Esophagus muscularis mucosa (tissue), 4 donors: ENCODE measurements around the gene UTP18. TPM values are rescaled to one million over a fixed set of nuclear protein-coding genes. Genes with fewer than 3 reads are reported as not detected.
A peak's percentile ranks its signal among the peaks of the same experiment; 100 is the strongest.
"Not testable (repeated sequence)": the region's sequence is repeated elsewhere in the genome, so short reads cannot be mapped to it uniquely, and the experiment has no call there.

ENCODE experiments used
- DNase-seq: peaks from one replicate; pipeline ENCODE4 v3.0.0-alpha.2; 2017; ENCODE audit errors: extremely low spot score
- H3K27ac ChIP-seq, 4 donors: fragments of 200-600 bp; sonication (generic); replicated peaks in 1 of 4; 1 replicate in 3 of 4; 2 replicates in 1 of 4; pipeline ENCODE4 v1.5.1; 2016 to 2019; ENCODE audit warnings: mild to moderate bottlenecking in 1 of 4
- H3K27me3 ChIP-seq, 4 donors: fragments of 200-600 bp; sonication (generic); one replicate each; pipeline versions ENCODE4 v1.5.1 to v1.6.0; 2016 to 2019
- H3K36me3 ChIP-seq, 4 donors: fragments of 200-600 bp; sonication (generic); one replicate each; pipeline ENCODE4 v1.5.1; 2016 to 2019
- H3K4me1 ChIP-seq, 4 donors: fragments of 200-600 bp; sonication (generic); one replicate each; pipeline ENCODE4 v1.5.1; 2016 to 2019
- H3K4me3 ChIP-seq, 4 donors: fragments of 200-600 bp; sonication (generic); 1 replicate in 2 of 4; 2 replicates in 2 of 4; pipeline ENCODE4 v1.5.1; 2016 to 2019; ENCODE audit warnings: mild to moderate bottlenecking in 4 of 4, moderate library complexity in 1 of 4
- H3K9me3 ChIP-seq, 4 donors: fragments of 200-600 bp; sonication (generic); 1 replicate in 3 of 4; 2 replicates in 1 of 4; pipeline ENCODE4 v1.5.1; 2016 to 2019
- CTCF ChIP-seq, 3 experiments: fragments of 200-600 bp in 2 of 3; fragments of 450-650 bp in 1 of 3; sonication (generic) in 2 of 3; IDR thresholded peaks; one replicate each; pipeline ENCODE4 v1.5.1; 2017 to 2019; ENCODE audit warnings: antibody characterized with exemption in 3 of 3, mild to moderate bottlenecking in 2 of 3, moderate library complexity in 1 of 3
- EP300 ChIP-seq: sonication (generic); formaldehyde crosslinking; IDR thresholded peaks from one replicate; pipeline ENCODE4 v1.6.1; 2017; ENCODE audit warnings: antibody characterized with exemption
- POLR2A ChIP-seq: fragments of 450-650 bp; IDR thresholded peaks from one replicate; pipeline ENCODE4 v1.6.1; 2017; ENCODE audit warnings: antibody characterized with exemption, moderate library complexity, mild to moderate bottlenecking, low read depth
- POLR2AphosphoS5 ChIP-seq, 2 donors: sonication (generic); formaldehyde crosslinking; IDR thresholded peaks; one replicate each; pipeline ENCODE4 v1.6.1; 2017; ENCODE audit warnings: antibody characterized with exemption in 2 of 2
- WGBS: methylation state at CpG from one replicate; pipeline ENCODE4 v1.1.5; 2018; 5-methylcytosine and 5-hydroxymethylcytosine counted together
- intact Hi-C: fragments of 100-400 bp; cut with DNase I; formaldehyde crosslinking; loops from one replicate; pipeline ENCODE4 v1.15.1; 2023
- total RNA-seq, 4 donors: library from RNA; depleted of rRNA; stranded (reverse); fragments of >200 nt; gene quantifications; one replicate each; pipeline versions ENCODE4 v1.1.0 to v1.2.1, GENCODE V29; 2016

The UTP18 gene
- total RNA-seq, 4 donors from 2014 or later = 17.9 to 29.3 (median 21.1) TPM

GRCh38 chr17:51272812-51273211 lies 12.5 kb downstream of the UTP18 start:
- intact Hi-C loops = no loop called here
- H3K4me1 ChIP-seq = peaks cover 0 to 23% (median 8%) of the 10 kb centered on the region in 4 donors
- H3K27me3 ChIP-seq = no peaks in the 10 kb centered on the region
- H3K27ac ChIP-seq = no peak overlapping the region
- TF ChIP-seq POLR2AphosphoS5 (IDR thresholded peaks at IDR 0.05) (no peak), CTCF (IDR thresholded peaks at IDR 0.05) (no peak), POLR2A (no peak), EP300 (no peak)
- H3K36me3 ChIP-seq = peaks cover 45 to 93% (median 64%) of the 10 kb centered on the region in 4 donors
- no peaks in the 10 kb centered on the region for H3K9me3 ChIP-seq
- 86% methylated on average over 1 of the region's 1 CpG for WGBS
- H3K4me3 ChIP-seq = no peak overlapping the region
- no peak for DNase-seq

DNA sequence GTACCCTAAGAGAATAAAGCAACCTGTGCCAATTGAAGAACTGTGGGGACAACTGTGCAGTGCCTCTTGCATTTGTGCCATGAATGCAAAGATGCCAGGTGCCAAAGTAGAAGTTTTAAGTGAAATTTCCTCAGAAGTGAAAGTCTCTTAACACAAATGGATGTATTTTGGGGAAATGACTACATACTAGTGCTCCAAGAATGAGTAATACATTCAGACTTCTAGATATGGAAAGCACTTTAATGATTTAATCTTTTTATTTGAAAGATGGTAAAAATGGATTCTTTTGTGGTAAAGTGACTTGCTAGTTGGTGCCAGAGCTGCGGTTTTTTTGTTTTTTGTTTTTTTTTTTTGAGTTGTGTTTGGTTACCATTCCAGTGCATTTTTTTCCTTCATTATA lies 15.0 kb downstream of the UTP18 start:
- H3K4me3 ChIP-seq = no peak overlapping the region
- 90% methylated on average over 1 of the region's 1 CpG for WGBS
- H3K27me3 ChIP-seq = no peaks in the 10 kb centered on the region
- intact Hi-C loops = no loop called here
- H3K36me3 ChIP-seq = peaks cover 35 to 95% (median 65%) of the 10 kb centered on the region in 4 donors
- no peak overlapping the region for H3K27ac ChIP-seq
- DNase-seq = no peak
- no peak for TF ChIP-seq POLR2AphosphoS5 (IDR thresholded peaks at IDR 0.05)
- no peak for TF ChIP-seq POLR2A
- TF ChIP-seq EP300 = no peak
- TF ChIP-seq CTCF (IDR thresholded peaks at IDR 0.05) = no peak
- H3K4me1 ChIP-seq = peaks cover 0 to 22% (median 9%) of the 10 kb centered on the region in 4 donors
- H3K9me3 ChIP-seq = no peaks in the 10 kb centered on the region

DNA sequence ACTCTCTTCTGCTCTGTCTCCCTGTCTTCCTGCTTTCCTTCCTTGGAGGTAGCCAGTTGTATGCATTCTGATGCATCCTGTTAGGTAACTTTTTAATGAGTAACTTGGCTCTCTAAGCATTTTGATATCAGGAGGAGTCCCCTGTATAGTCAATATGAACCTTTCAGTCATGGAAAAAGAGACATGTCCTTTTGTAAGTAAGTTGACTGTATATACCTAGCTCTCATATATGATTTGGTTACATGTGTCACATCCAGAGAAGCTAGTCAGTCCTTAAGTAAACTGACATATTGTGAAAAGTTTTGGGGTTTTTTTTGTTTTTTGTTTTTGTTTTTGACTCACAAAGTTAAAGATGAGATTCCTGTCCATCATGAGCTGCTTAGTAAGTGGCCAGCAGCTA lies 18.8 kb downstream of the UTP18 start:
- Histone ChIP-seq H3K4me1 (peaks cover 0 to 17% (median 6%) of the 10 kb centered on the region in 4 donors), H3K27ac (no peak overlapping the region), H3K27me3 (no peaks in the 10 kb centered on the region), H3K4me3 (no peak overlapping the region), H3K36me3 (peaks cover 47 to 99% (median 76%) of the 10 kb centered on the region in 4 donors), H3K9me3 (no peaks in the 10 kb centered on the region)
- TF ChIP-seq POLR2AphosphoS5 (IDR thresholded peaks at IDR 0.05) = no peak
- TF ChIP-seq POLR2A = no peak
- no peak for TF ChIP-seq CTCF (IDR thresholded peaks at IDR 0.05)
- no peak for TF ChIP-seq EP300
- intact Hi-C loops = no loop called here
- no peak for DNase-seq

DNA sequence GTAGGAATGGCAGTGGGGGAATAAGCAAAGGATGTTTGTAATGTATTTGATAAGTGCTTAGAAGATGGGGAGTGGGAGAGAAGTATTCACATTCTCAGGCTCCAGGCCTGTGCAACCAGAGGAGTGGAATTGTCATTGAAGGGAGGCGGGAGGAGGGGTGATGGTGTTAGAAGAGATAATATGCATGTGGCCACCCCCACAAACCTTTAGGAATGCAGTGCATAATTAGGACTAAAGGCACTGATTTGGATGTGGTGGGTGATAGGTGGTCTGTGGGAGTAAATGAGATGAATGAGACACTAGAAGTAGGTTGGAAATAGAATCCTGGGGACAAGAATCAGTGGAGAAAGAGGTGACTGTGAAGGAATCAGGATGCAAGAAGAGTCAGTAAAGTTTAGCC lies 27.1 kb downstream of the UTP18 start:
- intact Hi-C loops = no loop called here
- Histone ChIP-seq H3K4me3 (no peak overlapping the region), H3K4me1 (peaks cover 0 to 32% (median 19%) of the 10 kb centered on the region in 4 donors), H3K27me3 (no peaks in the 10 kb centered on the region), H3K36me3 (peaks cover 38 to 94% (median 64%) of the 10 kb centered on the region in 4 donors), H3K27ac (no peak overlapping the region), H3K9me3 (no peaks in the 10 kb centered on the region)
- no peak for DNase-seq
- 84% methylated on average over 1 of the region's 1 CpG for WGBS
- TF ChIP-seq POLR2A (no peak), EP300 (no peak), POLR2AphosphoS5 (IDR thresholded peaks at IDR 0.05) (no peak), CTCF (IDR thresholded peaks at IDR 0.05) (no peak)

- H3K4me3 ChIP-seq = no peak overlapping the region
- H3K36me3 ChIP-seq = peaks cover 29 to 88% (median 59%) of the 10 kb centered on the region in 4 donors
- WGBS = 53% methylated on average over 2 of the region's 2 CpGs
- no peak for DNase-seq
- no peak for TF ChIP-seq POLR2AphosphoS5 (IDR thresholded peaks at IDR 0.05)
- TF ChIP-seq CTCF (IDR thresholded peaks at IDR 0.05) = no peak
- no peak for TF ChIP-seq POLR2A
- TF ChIP-seq EP300 = no peak
- intact Hi-C loops = no loop called here
- H3K4me1 ChIP-seq = peaks cover 0 to 34% (median 21%) of the 10 kb centered on the region in 4 donors
- no peaks in the 10 kb centered on the region for H3K27me3 ChIP-seq
- no peaks in the 10 kb centered on the region for H3K9me3 ChIP-seq
- peak overlapping the region; percentile 58 to 77 (median 66) for H3K27ac ChIP-seq
Observed at GRCh38 chr17:51289696-51290111, 29.4 kb downstream of the UTP18 start.

GRCh38 chr17:51294338-51294737 lies 34.0 kb downstream of the UTP18 start:
- H3K36me3 ChIP-seq = peaks cover 10 to 61% (median 30%) of the 10 kb centered on the region in 4 donors
- 97% methylated on average over 2 of the region's 2 CpGs for WGBS
- intact Hi-C loops, DNase-seq, H3K27me3 ChIP-seq, H3K4me3 ChIP-seq, H3K27ac ChIP-seq, H3K9me3 ChIP-seq: not testable (repeated sequence)
- H3K4me1 ChIP-seq = peaks cover 0 to 55% (median 31%) of the 10 kb centered on the region in 4 donors
